ENCODE results near the gene STIL.
"Not testable (repeated sequence)": the region's sequence is repeated elsewhere in the genome, so short reads cannot be mapped to it uniquely, and the experiment has no call there.

The STIL gene

DNA sequence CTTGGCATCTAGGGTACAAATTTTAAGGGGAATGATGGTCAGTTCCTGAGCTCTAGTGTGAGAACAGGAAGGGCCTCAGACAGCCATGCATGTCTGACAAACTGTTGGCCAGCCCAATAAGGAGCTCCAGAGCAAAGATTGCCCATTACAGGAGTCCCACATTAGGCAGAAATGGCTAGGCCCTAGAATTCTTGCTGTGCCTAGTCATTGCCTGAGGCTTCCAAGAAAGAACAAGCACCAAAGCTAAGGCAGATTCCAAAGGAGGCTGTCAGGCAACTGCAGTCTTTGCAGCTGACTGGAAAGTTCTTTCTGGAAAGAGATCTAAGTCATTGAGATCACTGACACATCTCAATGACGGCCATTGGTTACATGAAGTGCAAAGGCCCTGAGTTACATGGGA is 3.9 kb upstream of the STIL start:
- DNase-seq, result no peak

DNA sequence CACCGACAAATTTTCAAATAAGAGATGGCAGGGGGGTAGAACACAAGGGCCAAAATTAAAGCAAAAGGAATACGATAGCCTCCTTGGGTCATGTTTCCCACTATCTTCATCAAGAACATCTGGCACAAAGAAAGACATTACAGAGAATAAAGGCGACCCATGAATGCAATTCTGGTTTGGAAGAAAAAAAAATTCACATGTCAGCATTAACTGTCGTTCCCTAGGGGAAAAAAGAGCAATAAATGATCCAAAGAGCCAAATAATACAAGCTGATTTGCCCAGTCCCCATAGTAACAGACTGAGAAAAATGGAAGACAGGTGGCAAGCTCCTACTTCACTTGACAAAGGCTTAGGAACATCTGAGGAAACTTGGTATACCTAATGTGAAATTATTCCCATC is 4.5 kb downstream of the STIL start:
- DNase-seq, result no peak

DNA sequence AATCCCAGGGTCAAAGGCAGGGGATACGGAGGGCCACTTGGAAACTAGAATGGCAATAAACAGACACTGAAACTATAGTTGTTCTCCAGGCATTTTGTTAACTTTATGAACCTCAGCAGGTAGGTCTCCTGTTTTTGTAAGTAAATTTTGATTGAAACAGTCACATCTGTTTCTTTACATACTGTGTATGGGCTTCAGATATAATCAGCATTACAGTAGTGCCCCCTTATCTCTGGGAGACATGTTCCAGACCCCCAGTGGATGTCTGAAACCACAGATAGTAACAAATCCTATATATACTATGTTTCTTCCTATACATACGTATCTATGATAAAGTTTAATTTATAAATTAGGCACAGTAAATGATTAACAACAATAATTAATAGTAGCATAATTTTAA is 11.5 kb downstream of the STIL start:
- no peak for DNase-seq

DNA sequence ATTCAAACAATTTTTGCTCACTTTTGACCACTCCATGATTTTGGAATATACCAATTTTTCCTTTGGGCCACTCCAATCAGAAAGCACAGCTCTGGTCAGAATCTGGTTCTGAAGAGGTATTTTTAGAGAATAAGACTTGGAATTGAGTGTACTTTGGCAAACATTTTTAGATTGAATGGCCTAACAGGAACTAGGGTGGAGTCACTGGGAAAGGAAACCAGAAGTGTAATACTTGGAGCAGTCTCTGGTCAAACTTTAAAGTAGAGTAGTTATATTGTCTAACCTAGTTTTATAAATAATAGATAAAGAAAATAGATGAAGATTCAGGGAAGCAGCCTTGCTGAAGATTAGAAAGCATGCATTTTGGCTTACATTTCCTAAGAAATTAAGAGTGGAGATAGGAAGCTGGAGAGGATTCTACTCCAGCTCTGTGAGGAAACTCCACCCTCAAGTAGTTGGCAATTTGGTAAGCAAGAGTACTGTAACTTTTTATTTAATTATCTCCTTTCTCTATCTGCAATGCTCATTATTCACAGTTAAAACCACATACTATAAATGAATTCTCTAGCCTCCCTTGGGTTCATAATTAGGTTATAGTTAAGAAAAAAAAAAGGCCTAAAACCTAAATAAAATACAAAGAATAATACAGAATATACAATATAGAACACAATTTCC is 15.8 kb downstream of the STIL start:
- no peak for DNase-seq

DNA sequence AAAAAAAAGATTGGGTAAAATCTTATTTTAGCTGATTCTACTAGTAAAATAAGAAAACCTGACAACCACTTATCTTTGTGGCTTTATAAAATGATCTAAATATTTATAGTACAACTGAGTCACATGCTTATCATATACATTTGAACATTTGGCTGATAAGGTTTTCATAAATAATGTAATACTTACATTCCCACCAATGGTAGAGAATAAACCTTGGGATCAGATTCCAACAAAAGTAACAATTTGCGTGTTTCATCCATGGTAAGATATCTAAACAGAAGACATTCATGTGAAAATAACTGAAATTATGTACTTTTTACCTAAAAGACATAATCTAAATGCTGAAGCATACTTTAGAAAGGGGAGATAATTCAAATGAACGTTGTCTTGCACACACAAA is 18.4 kb downstream of the STIL start:
- no peak for DNase-seq

DNA sequence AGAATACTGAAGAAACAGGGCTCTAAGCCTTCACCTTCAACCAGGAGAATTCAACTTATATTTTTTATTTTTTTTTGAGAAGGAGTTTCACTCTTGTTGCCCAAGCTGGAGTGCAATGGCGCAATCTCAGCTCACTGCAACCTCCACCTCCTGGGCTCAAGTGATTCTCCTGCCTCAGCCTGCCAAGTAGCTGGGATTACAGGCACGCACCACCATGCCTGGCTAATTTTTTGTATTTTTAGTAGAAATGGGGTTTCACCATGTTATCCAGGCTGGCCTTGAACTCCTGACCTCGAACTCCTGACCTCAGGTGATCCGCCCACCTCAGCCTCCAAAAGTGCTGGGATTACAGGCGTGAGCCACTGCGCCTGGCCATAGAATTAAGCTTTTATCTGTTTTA is 19.1 kb downstream of the STIL start:
- DNase-seq, result not testable (repeated sequence)

DNA sequence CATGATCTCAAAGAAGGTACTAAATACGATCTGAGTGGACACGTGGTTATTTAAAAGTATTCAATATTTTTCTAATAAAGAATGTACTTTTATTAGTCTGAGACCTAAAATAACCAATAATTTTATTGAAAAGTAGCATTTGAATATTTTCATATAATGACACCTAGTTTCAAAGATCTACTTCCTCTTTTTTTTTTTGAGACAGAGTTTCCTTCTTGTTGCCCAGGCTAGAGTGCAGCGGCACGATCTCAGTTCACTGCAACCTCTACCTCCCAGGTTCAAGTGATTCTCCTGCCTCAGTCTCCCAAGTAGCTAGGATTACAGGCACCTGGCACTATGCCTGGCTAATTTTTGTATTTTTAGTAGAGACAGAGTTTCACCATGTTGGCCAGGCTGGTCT is 25.8 kb downstream of the STIL start:
- not testable (repeated sequence) for DNase-seq

DNA sequence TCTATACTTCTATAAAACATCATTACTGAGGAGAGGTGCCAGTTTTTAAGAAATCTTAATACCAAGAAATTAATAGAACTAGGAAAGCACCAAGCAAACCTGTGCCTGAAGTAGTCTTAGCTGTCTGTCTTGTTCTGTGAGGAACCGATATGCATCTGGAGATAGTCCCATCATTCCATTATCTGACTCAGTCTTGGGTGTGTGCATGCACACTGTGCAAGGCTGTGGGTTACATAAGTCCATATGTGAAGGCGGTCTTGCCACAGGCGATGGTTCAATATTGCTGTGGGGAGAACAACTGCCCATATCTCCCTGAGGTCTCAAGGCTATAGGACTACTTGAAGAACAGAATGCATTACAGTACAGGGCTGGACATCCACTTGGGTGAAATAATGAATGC is 33.8 kb downstream of the STIL start:
- DNase-seq, result no peak

DNA sequence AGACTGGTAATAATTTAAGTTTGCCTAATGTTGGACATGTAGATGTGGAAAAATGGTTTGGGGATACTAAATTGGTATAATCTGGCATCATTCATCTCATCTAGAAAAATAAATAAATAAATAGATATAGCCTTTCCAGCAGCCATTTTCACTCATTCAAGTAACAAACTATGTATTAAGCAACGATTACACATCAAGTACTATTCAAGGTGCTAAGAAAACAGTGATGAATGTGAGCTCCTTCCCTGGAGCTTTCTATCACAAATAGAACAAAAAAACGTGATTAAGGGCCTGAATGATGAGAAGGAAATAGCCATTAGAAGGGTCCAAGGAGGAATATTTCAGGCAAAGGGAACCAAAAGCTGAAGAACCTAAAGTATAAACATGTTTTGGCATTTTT is 37.1 kb downstream of the STIL start:
- no peak for DNase-seq

DNA sequence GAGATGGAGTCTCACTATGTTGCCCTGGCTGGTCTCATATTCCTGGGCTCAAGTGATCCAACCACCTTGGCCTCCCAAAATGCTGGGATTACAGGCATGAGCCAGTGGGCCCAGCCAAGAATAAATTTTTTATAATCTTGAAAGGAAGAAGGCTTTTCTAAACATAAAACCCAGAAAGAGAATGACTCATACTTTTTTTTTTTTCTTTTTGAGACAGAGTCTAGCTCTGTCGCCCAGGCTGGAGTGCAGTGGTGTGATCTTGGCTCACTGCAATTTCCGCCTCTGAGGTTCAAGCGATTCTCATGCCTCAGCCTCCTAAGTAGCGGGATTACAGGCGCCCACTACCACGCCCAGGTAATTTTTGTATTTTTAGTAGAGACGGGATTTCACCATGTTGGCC is 38.1 kb downstream of the STIL start:
- not testable (repeated sequence) for DNase-seq

DNA sequence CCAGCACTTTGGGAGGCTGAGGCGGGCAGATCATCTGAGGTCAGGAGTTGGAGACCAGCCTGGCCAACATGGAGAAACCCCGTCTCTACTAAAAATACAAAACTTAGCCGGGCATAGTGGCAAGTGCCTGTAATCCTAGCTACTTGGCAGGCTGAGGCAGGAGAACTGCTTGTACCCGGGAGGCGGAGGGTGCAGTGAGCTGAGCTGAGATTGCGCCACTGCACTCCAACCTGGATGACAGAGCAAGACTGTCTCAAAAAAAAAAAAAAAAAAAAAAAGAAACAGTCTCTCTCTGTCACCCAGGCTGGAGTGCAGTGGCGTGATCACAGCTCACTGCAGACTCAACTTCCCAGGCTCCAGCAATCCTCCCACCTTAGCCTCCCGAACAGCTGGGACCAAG is 48.4 kb downstream of the STIL start:
- DNase-seq, result not testable (repeated sequence)

DNA sequence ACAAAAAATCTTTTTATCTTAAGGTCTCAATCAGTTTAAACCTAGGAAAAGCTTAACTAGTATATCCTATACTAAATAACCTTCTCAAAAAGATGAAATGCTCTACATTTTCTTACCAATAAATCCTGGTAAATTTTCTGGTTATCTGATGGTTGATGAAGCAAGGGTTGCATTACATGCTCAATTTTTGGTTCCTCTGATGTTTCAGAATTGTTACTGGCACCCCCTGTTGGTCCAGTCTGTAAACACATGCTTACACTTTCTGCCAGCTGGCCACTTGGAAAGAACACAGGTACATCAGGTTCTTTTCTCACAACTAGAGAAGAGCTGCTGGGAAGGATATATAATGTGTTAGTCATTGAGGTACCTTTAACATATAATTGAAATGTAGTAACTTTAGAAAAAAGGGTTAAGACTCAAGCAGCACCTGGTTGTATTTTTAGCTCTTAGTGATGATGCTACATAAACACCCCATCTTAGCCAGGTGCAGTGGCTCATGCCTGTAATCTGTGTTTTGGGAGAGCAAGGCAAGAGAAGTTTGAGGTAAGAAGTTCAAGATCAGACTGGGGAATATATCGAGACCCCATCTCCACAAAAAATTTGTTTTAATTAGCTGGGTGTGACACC is 51.0 kb downstream of the STIL start:
- peak; percentile 20 to 54 for DNase-seq

DNA sequence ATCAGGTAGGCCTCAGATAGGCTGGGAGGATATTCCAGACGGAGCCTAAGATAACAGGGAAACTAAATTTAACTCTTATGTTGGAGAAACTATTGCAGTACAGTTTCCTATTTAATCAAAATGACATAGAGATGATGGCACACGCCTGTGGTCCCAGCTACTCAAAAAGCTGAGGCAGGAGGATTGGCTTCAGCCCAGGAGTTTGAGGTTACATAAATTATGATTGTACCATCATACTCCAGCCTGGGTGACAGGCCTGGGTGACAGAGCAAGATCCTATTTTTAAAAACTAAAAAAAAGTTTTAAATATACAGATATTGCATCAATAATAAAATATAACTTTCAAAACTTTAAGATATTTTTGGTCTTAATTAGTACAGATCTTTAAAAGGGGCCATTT is 56.7 kb downstream of the STIL start:
- no peak for DNase-seq

DNA sequence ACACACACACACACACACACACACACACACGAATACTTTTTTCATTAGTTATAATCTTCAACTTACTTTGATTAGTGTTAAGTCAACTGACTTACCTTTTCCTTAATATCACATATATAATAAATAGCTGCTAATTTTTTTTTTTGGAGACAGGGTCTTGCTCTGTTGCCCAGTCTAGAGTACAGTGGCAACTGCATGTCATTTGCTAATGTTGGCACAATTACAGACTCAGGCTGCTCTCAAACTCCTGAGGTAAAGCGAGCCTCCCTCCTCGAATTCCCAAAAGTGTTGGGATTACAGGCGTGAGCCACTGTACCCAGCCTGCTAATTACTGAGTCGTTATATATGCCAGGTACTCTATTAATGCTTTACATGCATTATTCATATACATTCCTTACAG is 61.2 kb downstream of the STIL start:
- DNase-seq, result no peak

DNA sequence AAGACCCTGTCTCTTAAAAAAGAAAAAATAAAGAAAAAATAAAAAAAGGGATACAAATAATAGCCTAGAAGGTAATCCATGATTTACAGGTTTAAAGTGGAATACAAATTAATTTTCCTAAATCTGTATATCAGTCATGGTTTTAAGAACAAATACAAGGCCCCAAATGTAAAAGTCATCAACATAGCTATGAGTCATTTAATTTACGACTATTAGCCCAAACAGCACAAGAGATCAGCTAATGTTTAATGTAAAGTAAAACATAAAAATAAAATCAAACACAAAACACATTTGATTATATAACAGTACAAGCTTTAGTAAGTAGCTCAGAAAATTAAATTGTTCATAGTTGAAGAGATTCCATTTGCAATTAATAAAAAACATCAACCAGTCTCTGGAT is 61.6 kb downstream of the STIL start:
- DNase-seq, result no peak

DNA sequence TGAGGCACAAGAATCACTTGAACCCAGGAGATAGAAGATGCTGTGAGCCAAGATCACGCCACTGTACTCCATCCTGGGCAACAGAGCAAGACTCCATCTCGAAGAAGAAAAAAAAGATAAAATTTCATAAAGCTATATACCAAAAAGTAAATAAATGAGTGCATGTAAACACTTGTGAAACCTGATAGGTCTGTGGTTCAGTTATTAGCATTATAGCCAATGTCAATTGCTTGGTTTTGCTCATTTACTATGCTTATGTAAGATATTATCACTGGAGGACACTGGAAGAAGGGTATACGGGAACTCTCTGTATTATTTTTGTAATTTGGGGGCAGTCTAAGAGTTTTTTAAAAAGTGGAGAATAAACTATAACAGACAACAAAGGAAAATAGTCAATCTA is 64.2 kb downstream of the STIL start:
- DNase-seq, result no peak

DNA sequence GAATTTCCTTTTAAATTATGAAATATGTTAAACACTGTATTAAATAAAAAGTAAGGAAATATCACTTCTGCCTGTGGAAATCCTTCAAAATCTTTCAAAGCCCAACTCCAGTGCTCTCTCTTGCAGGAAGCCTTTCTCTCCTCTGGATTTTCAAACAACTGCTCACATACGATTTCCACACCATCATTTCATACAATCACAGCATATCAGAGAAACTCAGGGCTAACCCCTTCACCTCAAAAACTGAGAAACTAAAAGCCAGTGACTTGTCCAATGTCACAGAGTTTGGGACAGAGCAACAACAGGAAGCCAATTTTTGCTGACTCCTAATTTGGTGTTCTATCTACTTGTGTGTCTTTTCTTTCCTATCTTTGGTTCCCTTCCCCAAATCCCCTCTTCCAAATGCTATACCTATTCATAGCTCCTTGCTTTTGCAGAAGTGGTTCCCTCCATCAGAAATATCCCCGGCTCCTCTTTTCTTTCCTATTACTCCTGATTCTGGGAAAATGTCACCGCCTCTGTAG is 69.5 kb downstream of the STIL start:
- DNase-seq, result no peak

DNA sequence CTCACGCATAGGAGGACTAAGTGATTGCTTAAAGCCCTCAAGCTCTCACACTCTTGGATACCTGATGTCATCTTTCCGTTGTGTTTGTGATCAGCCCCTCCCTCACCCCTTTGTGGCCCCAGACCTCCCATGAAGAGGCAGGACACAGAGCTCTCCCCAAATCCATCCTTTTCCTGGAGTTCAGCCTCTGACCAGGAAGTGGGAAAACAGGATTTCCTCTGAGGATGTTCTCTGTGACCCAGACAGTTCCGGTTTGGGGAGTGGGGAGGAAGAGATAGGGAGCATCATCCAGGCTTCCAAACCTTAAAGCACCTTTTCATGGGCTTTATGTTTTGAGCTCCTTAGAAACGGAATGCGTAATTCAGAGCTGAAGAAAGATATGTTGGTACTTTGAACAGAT is 70.0 kb downstream of the STIL start:
- no peak for DNase-seq

DNA sequence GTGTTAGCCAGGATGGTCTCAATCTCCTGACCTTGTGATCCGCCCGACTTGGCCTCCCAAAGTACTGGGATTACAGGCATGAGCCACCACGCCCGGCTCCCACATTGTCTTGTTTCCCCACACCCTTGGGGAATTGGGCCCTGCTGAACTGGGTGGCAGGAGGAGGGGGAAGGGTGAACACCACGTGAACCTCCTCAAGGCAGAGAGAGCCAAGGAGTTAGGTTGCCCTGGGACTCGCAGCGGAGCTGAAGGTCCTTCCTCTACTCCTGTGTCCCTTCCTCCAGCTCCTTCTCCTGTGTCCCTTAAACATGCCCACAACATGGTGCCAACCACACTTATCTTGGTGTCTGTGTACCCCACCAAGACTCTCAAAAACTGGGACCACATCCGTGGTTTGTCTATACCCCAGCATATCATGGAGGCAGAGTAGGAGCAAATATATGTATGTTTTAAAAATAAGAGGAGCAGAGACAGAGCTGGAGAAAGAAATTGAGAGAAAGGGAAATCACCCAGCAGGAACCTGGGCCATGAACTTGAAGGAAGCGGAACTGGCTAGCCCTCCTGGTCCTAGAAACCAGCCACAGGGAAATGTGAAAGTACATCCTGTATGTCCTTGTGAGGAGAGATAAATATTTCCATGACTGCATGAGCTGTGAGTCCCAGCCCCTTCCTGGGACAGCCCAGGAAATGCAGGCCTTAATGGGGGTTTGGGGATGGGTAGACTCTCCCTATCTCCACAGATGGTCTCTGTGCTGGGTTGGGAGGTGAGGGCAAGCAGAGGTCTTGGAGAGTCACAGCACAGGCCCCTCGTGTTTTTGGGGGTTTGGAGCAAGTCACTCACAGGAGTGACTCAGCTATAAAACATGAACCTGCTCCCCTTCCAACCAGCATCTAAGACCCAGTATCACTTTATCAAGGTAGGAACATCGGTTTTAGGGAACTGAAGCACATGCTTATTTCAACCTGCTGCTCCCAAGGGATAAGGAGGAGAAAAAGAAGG is 72.5 kb downstream of the STIL start:
- DNase-seq, result no peak

DNA sequence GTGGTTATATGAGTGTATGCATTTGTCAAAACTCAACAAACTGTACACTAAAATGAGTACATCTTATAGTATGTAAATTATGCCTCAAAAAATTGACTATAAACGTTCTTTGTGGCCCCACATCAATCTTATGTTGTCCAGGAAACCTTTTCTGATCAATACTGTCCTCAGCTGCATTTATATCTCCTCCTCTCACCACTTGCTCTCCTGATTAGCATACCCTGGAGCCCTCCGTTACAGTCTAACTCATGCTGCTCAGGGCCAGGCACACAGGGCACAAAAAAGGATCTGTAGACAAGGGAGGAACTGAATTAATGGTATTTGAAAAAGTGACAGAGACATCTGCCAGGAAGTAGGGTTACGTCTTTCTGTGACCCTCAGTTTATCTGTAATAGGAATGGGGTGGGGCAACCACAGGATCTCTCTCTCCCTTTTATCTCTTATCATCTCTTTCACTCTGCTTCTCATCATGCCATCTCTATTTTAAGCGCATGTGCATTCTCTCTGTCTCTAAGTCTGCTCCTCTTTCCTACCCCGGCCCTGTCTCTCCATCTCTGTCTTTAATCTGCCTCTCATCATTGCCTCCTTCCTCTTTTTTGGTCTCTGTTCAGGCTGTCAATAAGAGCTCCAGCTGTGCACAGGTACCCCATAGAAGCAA is 74.9 kb downstream of the STIL start:
- DNase-seq, result no peak

DNA sequence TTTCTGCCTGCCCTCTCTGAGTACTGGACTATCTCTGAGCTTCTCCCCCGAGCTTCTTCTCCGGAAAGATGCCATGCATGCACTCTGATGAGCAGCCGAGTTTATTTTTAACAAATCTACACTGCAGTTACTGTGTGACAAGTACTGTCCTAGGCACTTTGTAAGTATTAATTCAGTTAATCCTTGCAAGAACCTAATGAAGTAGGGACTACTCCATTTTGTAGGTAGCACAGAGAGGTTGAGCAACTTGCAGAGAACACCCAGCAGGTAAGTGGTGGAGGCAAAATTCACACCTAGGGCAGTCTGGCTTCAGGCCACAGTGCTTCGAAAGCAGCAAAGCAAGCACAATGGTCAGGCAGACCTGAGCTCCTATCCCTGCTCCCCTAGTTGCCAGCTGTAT is 78.1 kb downstream of the STIL start:
- no peak for DNase-seq

DNA sequence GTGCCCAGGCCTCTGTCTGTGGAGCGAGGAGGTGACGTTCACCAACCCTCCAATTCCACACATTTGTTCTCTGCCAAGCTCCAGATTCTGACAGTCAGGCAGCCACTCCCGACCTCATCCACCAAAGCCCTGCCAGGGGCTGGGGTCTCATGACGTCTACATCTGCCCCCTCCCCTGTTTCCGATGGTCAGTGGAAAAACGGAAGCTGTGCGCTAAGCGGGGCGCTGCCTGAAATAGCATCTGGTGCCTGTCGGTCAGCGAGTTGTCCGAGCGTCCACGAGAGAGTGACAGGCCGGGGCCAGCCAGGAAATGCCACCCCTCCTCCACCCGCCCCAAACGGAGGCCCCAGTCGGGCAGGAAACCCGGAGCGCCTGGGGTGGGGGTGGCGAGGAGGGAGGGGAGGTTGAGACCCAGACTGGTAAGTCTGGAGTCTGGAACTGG is 78.7 kb downstream of the STIL start:
- no peak for DNase-seq

DNA sequence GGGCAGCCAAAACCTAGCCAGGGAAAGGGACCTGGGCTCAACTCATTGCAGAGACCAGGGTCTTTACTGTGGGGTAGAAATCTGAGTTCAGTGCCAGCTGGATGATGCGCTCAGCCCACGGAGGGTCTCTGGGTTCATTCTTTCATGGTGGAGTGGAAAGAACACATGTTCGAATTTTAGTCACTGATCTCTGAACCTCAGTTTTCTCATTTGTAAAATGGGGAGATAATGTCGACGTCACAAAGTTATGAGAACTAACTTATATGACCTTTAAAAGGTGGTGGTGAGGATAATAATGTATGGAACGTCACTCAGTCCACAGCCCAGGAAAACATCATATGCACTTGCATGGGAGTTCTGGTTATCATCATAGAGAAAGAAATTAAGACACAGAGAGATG is 80.8 kb downstream of the STIL start:
- no peak for DNase-seq
